ENCODE data around the gene COPZ1. TPM values are rescaled to one million over a fixed set of nuclear protein-coding genes. Genes with fewer than 3 reads are reported as not detected.

The COPZ1 gene
- total RNA-seq, 1 experiment from 2014 or later = 104 TPM

- H3K23me2 ChIP-seq (ENCODE audit: insufficient read length, low read depth, low read length, poor library complexity, severe bottlenecking) = peaks cover 10% of the 10 kb centered on the region
- Mint-ChIP-seq H3K4me1 (peaks cover 24 to 30% of the 10 kb centered on the region in 2 experiments), H3K9me3 (no peaks in the 10 kb centered on the region), H3K4me3 (no peak overlapping the region), H3K27me3 (ENCODE audit: low read depth) (peaks cover 19% of the 10 kb centered on the region), H3K36me3 (ENCODE audit: insufficient read depth in 1 of 3, low read depth in 3 of 3) (peaks cover 5 to 24% (median 20%) of the 10 kb centered on the region in 3 experiments; a peak in 6 of 7 replicates), H3K27ac (peak overlapping the region in 1 of 3 experiments; percentile 68; a peak in 1 of 7 replicates)
- H3K79me2 ChIP-seq (ENCODE audit: insufficient read depth, low read length) = no peaks in the 10 kb centered on the region
- no peak overlapping the region for H2AFZ ChIP-seq (ENCODE audit: low read length)
- no peak for DNase-seq
- H3K18ac ChIP-seq (ENCODE audit: insufficient read length, low read depth, low read length) = no peak overlapping the region
- H3K27ac ChIP-seq (ENCODE audit: insufficient read length, low read depth, low read length) = no peak overlapping the region
- H3T11ph ChIP-seq (ENCODE audit: low read length) = no peak overlapping the region
- H2BK120ac ChIP-seq (ENCODE audit: low read depth, low read length, poor library complexity, severe bottlenecking) = no peak overlapping the region
- H3K79me1 ChIP-seq (ENCODE audit: insufficient read depth, low read depth, low read length, poor library complexity, severe bottlenecking) = no peaks in the 10 kb centered on the region
- H2BK20ac ChIP-seq (ENCODE audit: low read depth, low read length, poor library complexity, severe bottlenecking) = no peak overlapping the region
- no peak overlapping the region for H4K8ac ChIP-seq (replicated peaks; ENCODE audit: insufficient read length, low read depth, low read length)
- H3K23ac ChIP-seq (ENCODE audit: insufficient read length, low read depth, low read length) = no peak overlapping the region
- H3K56ac ChIP-seq (ENCODE audit: insufficient read length, low read depth, low read length) = no peak overlapping the region
- no peak overlapping the region for H2BK5ac ChIP-seq (ENCODE audit: insufficient read length, low read length)
- no peak overlapping the region for H2BK12ac ChIP-seq (ENCODE audit: insufficient read length, low read depth, low read length)
- no peak overlapping the region for H2BK15ac ChIP-seq (ENCODE audit: low read depth, low read length)
- H4K91ac ChIP-seq (ENCODE audit: insufficient read length, low read depth, low read length) = no peak overlapping the region
- TF ChIP-seq CTCF (conservative IDR thresholded peaks at IDR 0.05) = no peak
- no peak overlapping the region for H3K4me2 ChIP-seq (ENCODE audit: insufficient read depth, insufficient read length, low read length)
- H4K5ac ChIP-seq (ENCODE audit: insufficient read length, low read depth, low read length) = no peak overlapping the region
- no peaks in the 10 kb centered on the region for H3K9me3 ChIP-seq (ENCODE audit: control insufficient read depth, low read depth, low read length)
- no peak overlapping the region for H2AK5ac ChIP-seq (ENCODE audit: insufficient read length, low read length)
- no peak overlapping the region for H3K9ac ChIP-seq (ENCODE audit: extremely low read depth, insufficient read length, low read length)
- H3K4ac ChIP-seq (ENCODE audit: low read depth, low read length) = no peak overlapping the region
- no peaks in the 10 kb centered on the region for H3K27me3 ChIP-seq (ENCODE audit: insufficient read depth, low read length)
- no peaks in the 10 kb centered on the region for H4K20me1 ChIP-seq (ENCODE audit: control insufficient read depth, insufficient read depth, insufficient read length)
- H3K4me1 ChIP-seq (ENCODE audit: insufficient read depth, low read length) = no peaks in the 10 kb centered on the region; the same call in 1 of the 2 replicates
- no peak overlapping the region for H3K14ac ChIP-seq (ENCODE audit: insufficient read depth, low read length)
Measured at GRCh38 chr12:54395545-54395944, 70.6 kb downstream of the COPZ1 start.

Measured in H9 (cell line).